GM18868 (cell line): ENCODE measurements around the gene HOXD10.

Experiments
- ATAC-seq: cut with Tn5 transposase; IDR thresholded peaks from one replicate; pipeline ENCODE4 v1.9.1; 2021; ENCODE audit warnings: mild to moderate bottlenecking, moderate library complexity; ENCODE audit not compliant: unreplicated experiment

Gene HOXD10

DNA sequence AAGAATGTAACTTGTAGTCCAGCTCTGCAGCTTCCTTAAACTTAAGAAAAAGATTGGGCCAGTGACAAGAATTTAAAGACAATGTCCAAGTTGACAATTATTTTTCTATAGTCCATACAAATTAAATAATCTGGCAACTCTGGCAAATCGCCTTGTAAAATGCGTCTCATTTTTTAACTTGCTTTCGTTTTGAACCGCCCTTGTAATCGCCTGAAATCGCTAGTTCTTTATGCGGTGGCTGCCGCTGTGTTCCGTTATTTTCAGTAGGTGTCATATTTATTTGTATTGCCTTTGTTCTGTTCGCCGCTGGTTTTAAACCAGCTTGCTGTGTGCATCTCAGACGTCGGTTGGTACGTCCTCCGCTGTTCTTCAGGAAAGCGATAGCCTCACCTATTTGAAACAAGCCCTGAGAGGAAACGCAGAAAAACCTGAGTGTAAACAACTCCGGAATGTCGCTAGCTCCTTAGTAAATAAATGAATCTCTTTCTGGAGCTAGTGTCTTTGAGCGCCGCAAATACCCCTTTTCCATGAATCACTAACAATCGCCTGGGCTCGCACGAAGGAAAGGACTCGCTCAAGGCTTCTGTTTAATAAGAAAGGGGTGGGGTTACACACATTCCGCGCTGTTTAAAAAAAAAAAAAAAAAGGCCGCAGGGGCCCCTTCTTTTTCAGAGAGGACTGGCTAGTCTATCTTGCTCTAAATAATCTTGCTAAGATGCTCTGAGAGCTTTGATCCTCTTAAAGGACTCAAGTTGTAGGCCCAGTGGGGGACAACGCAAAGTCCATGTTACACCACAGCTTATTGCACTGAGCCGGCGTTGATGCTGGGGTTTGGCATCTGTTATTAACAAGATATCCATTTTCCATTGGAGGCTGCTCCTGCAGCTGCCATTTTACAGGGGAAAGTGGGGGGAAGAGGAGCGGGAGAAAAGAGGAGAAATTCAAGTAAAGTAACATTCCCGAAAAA lies 15.9 kb downstream of the HOXD10 start:
- ATAC-seq, result no peak

DNA sequence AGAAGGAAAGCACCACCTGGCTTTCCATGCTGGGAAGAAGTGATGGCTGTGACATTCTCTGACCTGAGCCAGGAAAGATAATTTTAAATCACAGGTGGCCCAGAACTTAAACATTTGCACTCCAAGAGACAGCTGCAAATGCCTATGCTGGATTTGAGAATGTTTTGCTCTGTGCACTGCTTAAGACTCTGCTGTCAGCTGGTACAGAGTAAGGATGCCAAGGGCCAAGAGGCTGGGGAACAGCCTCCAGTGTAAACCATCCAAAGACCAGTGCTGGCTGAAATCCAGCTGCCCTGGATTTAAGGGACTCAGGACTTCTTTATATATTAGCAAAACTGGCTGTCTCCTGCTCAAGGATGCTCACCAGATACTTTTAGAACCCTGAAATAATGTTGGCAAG lies 16.8 kb downstream of the HOXD10 start:
- no peak for ATAC-seq

DNA sequence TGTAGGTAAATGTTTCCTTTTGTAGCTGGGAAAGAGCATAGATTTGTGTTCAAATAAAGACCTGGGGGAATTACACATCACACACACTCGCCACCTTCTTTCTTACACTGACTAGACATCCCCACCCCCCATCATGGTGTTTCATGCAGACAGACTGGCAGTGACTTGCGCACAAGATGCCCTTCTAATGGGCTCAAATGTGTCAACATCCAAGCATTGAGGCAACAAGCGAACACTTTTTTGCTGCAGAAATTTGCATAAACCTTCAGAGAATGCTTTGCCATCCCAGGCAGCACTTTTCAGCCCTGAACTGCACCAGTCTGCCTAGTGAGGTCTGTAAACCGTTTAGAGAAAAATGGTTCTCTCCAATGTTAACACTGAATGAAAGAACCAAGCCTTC lies 17.5 kb downstream of the HOXD10 start:
- no peak for ATAC-seq

DNA sequence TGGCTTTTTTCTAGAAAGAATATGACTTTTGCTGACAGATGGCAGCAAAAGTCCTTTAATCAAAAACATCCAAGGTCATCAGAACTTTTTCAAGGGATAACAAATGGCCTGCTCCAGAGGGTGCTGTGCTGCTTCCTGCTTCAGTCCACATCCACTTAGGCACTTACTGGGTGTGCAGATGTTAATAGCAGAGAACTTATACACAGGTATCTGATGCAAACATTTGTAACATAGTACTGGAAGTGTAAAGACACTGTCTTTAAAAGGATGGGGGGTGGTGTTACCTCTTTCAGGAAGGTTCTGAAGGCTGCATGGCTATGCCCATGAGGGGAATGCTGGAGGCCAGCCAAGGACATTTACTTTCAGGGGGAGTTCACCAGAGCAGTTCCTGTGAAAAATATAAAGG lies 18.5 kb downstream of the HOXD10 start:
- ATAC-seq, result no peak

DNA sequence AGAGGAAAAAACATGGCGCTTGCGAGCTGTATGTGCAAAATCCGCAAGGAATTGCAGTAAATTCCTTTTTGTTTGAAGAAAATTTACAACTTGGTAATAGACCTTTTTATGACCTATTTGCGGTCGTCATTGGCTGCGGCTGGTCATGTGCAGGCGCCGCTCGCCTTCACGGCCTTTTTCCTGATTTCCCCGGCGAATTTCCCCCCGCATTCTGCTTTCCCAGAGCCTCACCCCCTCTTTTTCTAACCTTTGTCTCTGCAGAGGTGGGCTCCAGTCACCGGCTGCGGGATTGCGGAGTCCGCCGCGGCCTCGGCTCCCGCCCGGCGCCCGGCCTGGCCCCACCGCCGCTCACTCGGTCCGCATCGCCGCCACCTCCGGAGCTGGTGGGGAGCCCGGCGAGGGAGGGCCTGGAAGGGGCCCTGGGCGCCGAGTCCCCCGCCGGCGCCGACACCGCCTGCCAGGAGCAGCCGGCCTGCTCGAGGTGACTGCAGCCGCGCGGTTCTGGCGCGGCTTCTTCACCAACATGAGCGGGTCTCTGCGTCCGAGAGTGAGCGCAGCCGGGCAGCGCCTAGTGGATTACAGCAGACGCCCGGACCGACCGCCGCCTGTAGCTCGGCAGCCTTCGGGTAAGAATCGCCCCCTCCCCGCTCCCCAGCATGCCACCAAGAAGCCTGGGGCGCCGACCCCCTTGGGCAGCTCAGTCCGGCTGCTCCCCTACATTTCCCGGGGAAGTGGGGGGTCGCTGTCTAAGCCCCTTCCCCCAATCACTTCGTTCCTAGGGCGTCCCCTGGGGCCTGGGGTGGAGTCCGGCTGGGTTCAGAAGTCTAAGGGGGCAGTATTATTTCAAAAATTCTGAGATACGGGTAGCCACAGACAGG lies 20.0 kb downstream of the HOXD10 start:
- no peak for ATAC-seq

DNA sequence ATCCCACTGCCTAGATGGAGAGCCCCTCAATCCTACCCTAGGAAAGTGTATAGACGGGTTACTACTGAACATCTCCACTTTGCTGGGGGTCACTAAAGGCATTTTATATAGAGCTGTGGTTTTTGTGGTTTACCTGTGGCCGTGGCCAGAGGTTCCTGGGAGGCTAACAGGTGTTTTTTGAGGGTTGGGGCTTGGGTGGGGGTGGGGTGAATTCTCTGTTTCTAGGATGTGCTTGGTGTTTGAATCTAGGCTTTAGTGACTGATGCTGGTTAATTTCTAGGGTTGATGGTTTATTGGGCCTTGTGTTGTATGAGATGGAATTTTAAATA lies 20.6 kb downstream of the HOXD10 start:
- no peak for ATAC-seq

DNA sequence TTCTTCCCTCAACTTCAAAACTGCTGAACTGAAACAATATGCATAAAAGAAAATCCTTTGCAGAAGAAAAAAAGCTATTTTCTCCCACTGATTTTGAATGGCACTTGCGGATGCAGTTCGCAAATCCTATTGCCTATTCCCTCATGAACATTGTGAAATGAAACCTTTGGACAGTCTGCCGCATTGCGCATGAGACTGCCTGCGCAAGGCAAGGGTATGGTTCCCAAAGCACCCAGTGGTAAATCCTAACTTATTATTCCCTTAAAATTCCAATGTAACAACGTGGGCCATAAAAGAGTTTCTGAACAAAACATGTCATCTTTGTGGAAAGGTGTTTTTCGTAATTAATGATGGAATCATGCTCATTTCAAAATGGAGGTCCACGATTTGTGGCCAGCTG lies 21.3 kb downstream of the HOXD10 start:
- no peak for ATAC-seq

DNA sequence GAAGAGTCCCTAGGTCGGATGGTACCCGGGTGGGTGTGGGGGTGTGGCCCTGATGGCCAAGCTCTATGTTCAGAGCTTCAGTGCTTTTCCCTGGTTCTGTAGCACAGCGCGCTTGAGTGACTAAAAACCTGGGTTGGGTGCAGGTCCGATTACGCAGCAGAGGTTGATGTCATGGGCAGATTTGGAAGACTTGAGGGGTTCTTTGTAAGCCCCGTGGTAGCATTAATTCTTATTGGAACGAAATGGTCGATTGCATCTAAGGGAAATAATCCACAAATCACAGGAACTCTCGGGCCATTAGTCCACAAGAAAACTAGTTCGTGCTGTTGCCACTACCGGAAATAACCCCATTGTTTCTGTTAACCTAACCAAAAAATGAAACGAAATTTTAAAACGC lies 21.9 kb downstream of the HOXD10 start:
- ATAC-seq, result no peak

DNA sequence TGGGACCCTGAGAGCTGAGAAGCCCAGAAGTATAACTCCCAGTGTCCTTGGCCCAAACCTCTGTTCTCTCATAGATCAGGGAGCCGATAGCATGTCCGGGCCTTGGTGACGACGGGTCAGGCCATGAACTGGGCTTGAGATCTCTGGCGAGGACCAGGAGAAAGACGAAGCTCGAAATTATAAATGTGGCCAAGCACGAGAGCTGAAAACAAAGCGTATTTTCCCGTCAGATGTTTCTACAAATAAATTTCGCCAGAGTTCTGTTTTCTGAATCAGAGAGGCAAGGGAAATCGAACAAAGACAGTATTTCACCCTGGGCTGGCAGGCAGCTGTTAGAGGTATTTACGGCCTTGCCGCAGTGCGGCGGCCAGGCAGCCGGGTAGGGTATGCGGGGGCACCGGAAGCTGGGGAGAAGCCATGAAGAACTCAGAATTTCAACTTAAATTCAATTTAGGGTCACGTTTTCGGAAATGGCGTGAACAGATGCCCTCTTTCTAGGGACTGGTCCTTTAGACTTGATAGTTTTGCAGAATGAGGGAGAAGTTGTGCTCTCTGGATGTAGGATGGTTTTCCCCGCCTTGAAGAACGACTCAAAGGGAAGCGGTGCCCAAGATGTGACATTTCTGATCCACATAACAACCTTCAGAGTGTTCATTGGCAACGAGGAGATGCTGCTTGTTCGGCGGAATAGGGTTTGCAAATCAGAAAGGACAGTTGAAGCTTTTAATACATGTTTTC lies 22.5 kb downstream of the HOXD10 start:
- ATAC-seq, result no peak

DNA sequence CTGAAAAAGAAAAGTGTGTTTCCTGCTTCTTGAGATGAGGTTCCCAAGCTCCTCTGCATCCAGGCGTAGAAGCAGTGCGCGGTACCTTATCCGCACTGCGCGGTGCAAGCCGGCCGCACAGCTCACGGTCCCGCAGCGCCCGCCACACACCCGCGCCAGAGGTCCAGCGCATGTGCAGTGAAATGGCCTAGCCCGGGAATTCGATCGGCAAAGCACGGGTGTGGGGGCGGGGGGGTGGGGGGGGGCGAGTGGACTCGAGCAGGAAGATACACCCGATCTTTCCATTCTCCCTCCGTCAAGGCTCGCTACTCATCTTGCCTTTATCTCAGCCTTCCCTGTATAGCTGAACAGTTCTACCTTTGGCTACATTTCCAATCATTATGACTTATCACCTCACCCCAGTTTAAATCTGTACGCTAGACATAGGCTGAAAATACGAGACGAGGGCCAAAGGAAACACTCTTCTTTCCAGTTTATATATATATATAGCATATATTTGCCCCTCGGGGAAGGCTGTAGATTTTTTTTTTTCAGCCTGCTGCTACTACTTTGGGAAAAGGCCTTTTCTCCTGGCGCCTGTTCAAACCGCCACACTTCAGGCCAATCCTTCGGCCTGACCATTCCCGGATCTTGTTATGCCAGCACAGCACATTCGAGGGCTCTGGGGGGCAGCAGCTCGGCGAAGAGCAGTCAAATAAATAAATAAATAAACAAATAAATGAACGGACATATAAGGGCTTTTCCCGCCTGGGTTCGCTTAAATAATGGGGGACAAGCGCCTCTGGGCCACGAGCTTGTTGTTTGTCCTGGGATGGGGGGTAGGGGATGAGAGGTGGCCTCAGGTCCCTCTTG lies 23.3 kb downstream of the HOXD10 start:
- no peak for ATAC-seq

DNA sequence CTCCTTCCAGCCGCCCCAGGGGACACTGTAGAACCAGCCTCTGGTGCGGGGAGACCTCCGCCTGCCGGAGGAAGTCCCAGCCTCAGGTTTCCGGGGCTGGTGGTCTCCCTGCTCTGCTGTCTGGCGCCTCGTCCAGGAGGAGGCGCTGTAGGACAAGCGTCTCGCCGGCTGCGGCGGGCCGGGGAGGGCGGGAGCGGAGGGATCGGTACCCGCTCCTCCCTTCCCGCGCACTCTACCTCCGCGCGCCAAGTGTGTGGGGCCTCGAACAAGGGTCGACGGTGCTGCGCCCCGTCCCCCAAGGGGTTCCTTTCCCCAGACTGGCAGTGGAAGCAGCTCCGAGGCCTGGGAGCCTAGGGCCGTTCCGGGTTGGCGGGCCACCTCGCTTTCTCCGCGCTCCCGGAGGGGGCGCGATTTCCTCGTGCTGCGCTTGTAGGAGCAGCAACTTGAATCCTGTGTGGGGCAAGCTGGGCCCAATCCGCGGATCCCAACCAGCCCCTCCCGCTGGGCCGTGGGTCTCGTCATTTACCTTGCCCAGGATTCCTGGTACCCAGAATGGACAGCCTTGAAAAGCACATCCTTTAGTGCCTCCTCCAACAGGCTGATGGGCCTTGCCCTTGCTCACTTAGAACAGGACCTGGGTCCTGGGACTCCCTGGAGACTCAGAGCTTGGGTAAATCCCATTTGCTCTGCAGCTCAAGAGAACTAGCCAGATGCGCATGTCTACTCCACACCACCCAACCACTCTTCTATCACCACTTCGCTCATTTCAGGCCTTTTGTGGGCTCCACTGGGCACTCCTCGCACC lies 24.1 kb downstream of the HOXD10 start:
- ATAC-seq, result peak; percentile 91

DNA sequence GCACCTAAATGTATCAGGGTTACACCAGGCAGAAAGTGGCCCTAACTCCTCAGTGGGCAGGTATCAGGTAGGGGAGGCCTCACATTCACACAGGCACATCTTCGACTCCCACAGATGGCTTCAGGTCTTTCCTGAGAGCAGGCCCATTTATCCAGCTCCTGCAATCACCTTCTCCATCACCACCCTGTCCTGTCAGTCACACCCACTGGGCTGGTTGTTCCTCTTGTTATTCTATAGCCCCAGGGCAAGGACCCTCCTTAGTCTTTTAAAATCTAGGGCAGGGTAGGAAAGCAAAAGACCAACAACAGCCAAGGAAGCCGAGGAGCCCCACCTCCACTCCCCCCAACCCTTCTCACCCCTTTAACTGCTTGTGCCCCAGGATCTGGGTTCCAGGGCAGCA lies 25.7 kb downstream of the HOXD10 start:
- ATAC-seq, result no peak

DNA sequence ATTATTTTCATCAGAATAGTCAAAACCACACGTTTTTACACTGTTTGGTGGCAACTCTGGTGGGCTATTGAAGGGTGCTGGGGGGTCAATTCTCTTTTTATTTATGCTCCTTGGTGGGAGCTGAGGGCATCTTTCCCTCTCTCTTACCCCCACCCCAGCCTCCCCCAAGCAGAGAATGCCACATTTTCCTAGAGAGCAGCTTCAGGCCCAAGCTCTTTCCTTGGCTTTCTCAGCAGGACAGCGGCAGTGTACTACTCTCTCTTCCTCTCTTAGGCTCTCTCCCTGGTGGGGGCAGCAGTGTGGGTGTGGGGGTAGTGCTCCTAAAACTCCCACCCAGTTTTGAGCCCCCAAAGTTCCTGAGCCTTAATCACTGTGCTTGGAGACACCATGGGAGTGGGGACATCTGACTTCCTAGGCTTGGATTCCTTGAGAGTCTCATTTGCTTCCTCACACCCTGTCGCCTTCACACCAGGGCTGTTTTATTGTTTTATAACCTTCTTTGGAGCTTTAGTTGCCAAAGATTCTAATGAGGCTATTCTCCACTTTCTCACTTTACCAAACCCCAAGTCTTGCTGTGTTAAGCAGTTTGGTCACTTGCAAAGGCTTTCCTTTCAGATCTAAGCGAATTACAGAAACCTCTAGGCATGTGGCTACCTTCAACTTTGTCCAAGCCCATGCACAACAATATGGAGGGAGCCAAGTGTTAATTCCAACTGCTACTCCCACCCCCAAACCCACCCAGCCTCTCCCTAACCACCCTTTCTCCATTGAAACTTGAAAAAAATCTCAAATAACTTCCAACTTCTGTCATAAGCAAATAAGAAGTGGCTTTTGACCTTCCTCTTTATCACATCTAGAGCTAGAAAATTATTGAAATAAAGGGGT lies 28.7 kb downstream of the HOXD10 start:
- no peak for ATAC-seq

DNA sequence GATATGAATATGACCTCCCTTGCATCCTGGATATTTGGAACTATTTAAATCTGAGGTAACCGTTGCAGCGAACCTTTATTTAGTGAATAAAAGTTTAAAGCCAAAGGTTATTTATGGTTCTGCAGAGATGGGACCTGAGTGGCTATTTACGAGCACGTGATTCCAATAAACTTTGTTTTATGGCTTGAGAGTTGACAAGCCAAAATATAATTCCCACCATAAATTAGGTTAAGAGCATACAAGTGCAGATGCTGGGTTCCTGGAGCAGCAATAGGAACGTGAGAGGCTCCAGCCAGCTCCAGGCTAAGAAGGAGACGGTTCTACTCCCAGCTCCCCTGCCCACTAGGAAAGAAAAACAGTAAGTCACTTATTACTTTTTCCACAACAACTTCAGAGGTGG lies 29.5 kb downstream of the HOXD10 start:
- ATAC-seq, result no peak

DNA sequence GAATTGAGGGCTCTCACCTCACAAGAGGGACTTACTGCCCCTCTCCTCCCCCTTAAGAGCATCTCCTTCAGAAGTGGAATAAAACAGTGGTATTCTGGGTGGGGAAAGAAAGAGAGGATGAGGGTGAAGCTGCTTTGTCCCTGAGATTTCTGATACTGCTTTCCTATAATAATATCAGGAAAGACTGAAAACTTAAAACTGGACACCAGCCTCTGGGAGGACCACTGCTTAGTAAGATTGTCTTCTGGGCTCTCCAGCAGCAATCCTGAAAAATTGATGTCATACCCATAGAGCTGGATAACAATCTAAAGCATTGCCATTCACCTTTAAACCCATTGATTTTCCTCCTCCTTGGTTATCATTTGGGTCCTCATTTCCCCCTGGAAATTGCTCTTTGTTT lies 30.1 kb downstream of the HOXD10 start:
- no peak for ATAC-seq

DNA sequence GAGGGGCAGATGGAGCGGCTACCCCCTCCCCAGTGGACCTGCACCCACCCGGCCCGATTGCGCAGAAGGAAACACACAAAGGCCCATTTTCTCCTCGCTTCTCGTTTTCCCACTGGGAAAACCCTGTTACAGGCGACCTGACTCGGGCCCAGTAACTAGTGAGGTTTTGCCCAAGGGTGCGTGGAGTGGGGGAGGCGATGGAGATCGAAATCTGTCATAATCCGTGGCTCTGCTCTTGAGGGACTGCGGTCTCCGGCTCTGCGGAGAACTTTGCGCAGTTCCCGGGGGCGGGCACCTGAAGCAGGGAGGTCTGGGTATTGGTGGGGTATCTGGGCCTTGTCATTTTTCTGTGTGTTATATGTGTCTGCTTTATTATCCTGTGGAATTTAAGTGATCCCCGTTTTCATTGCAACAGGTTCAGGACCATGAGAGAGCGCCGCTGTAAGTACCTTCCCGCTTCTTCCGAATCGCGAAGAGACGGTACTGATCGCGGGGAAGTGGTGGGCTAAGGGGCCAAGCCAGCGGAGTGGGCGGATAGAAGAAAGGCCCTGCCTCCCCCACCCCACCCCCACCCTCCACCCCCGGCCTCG lies 30.7 kb downstream of the HOXD10 start:
- ATAC-seq, result no peak

DNA sequence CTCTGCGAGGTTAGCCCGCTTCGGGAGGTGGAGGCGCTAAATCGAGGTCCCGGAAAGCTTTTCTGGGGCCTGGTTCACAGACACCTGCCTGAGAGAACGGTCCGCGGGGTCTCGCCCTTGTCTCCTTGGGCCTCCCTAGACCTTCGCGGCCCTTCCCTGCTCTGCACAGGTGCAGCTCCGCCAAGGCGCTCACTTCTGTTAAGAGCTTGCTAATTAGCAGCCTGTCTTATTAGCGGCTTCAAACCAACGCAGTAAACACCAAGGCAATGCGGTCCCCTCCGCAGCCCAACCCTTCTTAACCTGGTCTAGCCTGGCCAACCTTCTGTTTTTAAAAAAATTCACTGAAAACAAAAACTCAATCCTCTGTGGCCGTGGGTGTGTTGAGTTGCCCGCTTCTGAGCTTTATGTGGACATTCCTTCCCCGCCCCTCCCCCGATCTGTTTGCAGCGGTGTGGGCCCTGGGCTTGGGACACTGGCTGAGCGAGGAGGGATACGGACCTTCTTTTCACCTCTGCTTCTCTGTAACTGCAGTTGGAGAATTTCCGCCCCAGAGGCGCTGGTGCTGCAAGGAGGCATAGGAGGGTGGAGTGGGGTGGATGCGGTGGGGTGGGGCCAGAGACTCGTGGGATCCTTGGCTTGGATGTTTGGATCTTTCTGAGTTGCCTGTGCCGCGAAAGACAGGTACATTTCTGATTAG lies 31.4 kb downstream of the HOXD10 start:
- ATAC-seq, result no peak
